Colonic mucosa (tissue), 4 donors: ENCODE results near the gene C5orf15. TPM values are rescaled to one million over a fixed set of nuclear protein-coding genes. Genes with fewer than 3 reads are reported as not detected.

Experiments used
- DNase-seq: peaks from one replicate; pipeline ENCODE4 v3.0.0-alpha.2; 2020
- H3K27ac ChIP-seq: fragments of 200-600 bp; one replicate; pipeline ENCODE4 v1.8.0; 2021
- H3K27me3 ChIP-seq: fragments of 200-600 bp; one replicate; pipeline ENCODE4 v1.8.0; 2021
- H3K36me3 ChIP-seq: fragments of 200-600 bp; one replicate; pipeline ENCODE4 v1.8.0; 2021
- H3K4me1 ChIP-seq: fragments of 200-600 bp; one replicate; pipeline ENCODE4 v1.8.0; 2021; ENCODE audit warnings: mild to moderate bottlenecking
- H3K4me3 ChIP-seq: fragments of 200-600 bp; one replicate; pipeline ENCODE4 v1.8.0; 2021
- H3K9ac ChIP-seq, 2 donors: one replicate each; pipeline ENCODE4 v1.7.0; 2013; ENCODE audit warnings: control low read depth in 2 of 2, low read depth in 2 of 2, low read length in 2 of 2
- H3K9me3 ChIP-seq: fragments of 200-600 bp; one replicate; pipeline ENCODE4 v1.8.0; 2021
- intact Hi-C: fragments of 100-400 bp; cut with DNase I; formaldehyde crosslinking; loops from one replicate; pipeline ENCODE4 v1.14.1; 2022
- total RNA-seq, 2 donors: library from RNA; stranded (reverse); fragmentation: NEBNext Ultra II Directional in 1 of 2; extraction: Animal tissue kit (Norgen Biotek cat#: 25700) in 1 of 2; gene quantifications; one replicate each; pipeline ENCODE4 v1.2.1, GENCODE V29; 2021
- TF ChIP-seq, protein P1 (sequence below): fragments of 200-600 bp; IDR thresholded peaks from one replicate; pipeline ENCODE4 v1.8.0; 2022; ENCODE audit warnings: antibody characterized with exemption, mild to moderate bottlenecking
- donor health status: healthy.
- donor health status: DM: no; HTN: no; CAD: no.
- donor health status: DM: no; HTN: no; CAD: no.

Gene C5orf15
- total RNA-seq, 2 donors from 2014 or later = 21.1 to 31.9 TPM

DNA sequence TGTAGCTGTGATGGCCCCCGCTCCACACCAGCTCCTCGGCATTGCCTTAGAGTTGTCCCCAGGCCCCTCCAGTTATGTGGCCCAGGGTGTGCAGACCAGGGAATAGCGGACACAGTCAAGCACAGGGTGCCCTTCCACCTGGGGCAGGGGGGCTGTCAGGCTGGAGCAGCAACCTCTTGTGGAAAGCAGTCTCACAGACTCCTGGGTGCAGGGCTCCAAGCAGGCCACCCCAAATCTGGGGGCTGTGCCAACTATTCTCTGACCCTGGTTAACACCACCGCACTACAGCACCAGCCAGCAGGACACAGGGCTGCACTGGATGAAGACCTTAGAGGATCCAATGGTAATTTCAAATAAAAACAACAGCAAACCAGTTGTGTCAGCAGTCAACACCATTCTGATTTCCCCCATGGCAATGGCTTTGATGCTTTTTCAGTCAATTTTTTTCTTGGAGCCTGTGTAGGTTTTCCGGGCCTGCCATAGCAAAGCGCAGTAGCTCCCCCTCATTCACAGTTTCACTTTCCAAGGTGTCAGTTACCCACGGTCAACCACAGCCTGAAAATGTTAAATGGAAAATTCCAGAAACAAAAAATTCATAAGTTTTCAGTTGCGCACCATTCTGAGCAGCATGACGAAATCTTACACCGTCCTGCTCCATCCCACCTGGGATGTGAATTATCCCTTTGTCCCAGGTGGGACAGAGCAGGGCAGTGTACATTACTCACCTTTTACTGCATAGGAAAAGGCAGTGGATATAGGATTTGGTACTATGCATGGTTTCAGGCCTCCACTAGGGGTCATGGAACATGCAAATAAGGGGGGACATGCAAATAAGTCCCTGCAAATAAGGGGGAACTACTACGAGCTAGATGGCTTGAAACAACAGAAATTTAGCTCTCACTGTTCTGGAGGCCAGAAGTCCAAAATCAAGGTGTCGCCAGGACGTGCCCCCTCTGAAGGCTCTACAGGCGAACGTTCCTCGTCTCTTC lies 49.0 kb downstream of the C5orf15 start:
- Histone ChIP-seq H3K9ac (no peak overlapping the region), H3K4me1 (no peaks in the 10 kb centered on the region), H3K36me3 (no peaks in the 10 kb centered on the region), H3K27me3 (no peaks in the 10 kb centered on the region), H3K4me3 (no peak overlapping the region), H3K27ac (no peak overlapping the region), H3K9me3 (no peaks in the 10 kb centered on the region)
- DNase-seq = no peak
- TF ChIP-seq, protein P1, sequence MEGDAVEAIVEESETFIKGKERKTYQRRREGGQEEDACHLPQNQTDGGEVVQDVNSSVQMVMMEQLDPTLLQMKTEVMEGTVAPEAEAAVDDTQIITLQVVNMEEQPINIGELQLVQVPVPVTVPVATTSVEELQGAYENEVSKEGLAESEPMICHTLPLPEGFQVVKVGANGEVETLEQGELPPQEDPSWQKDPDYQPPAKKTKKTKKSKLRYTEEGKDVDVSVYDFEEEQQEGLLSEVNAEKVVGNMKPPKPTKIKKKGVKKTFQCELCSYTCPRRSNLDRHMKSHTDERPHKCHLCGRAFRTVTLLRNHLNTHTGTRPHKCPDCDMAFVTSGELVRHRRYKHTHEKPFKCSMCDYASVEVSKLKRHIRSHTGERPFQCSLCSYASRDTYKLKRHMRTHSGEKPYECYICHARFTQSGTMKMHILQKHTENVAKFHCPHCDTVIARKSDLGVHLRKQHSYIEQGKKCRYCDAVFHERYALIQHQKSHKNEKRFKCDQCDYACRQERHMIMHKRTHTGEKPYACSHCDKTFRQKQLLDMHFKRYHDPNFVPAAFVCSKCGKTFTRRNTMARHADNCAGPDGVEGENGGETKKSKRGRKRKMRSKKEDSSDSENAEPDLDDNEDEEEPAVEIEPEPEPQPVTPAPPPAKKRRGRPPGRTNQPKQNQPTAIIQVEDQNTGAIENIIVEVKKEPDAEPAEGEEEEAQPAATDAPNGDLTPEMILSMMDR = no peak
- intact Hi-C loops = no loop called here

GRCh38 chr5:133918731-133919130 lies 49.7 kb downstream of the C5orf15 start:
- Histone ChIP-seq H3K4me1 (no peaks in the 10 kb centered on the region), H3K9me3 (no peaks in the 10 kb centered on the region), H3K4me3 (no peak overlapping the region), H3K27me3 (no peaks in the 10 kb centered on the region), H3K36me3 (no peaks in the 10 kb centered on the region), H3K27ac (no peak overlapping the region), H3K9ac (no peak overlapping the region)
- no peak for DNase-seq
- TF ChIP-seq, protein P1 = no peak
- intact Hi-C loops = no loop called here

GRCh38 chr5:133918316-133918715 lies 50.1 kb downstream of the C5orf15 start:
- DNase-seq = no peak
- TF ChIP-seq, protein P1 = no peak
- no peak overlapping the region for H3K9ac ChIP-seq
- no peaks in the 10 kb centered on the region for H3K27me3 ChIP-seq
- H3K4me1 ChIP-seq = no peaks in the 10 kb centered on the region
- no peaks in the 10 kb centered on the region for H3K9me3 ChIP-seq
- H3K27ac ChIP-seq = no peak overlapping the region
- H3K4me3 ChIP-seq = no peak overlapping the region
- no peaks in the 10 kb centered on the region for H3K36me3 ChIP-seq
- intact Hi-C loops = no loop called here

DNA sequence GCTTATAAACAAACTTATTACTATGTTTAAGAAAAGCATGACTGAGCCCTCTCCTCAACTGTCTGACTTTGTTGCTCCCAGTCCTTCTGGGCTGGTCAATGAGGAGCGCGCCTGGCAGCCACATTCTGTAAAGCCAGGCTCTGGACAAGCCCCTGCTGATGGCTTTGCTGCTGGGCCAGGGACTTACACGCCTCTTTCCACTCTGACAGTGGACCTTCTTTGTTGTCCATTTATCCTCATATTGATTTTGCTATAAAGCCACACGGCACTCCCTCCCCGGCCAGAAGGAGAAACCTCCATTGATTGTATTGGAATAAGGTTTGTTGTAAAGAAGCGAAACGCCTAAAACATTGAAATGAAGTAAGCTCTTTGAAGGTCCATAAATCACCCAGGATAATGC lies 50.6 kb downstream of the C5orf15 start:
- no peak overlapping the region for H3K4me3 ChIP-seq
- no peak overlapping the region for H3K9ac ChIP-seq
- TF ChIP-seq, protein P1 = no peak
- intact Hi-C loops = no loop called here
- H3K27me3 ChIP-seq = no peaks in the 10 kb centered on the region
- no peak overlapping the region for H3K27ac ChIP-seq
- H3K4me1 ChIP-seq = no peaks in the 10 kb centered on the region
- H3K9me3 ChIP-seq = no peaks in the 10 kb centered on the region
- H3K36me3 ChIP-seq = no peaks in the 10 kb centered on the region
- DNase-seq = no peak

DNA sequence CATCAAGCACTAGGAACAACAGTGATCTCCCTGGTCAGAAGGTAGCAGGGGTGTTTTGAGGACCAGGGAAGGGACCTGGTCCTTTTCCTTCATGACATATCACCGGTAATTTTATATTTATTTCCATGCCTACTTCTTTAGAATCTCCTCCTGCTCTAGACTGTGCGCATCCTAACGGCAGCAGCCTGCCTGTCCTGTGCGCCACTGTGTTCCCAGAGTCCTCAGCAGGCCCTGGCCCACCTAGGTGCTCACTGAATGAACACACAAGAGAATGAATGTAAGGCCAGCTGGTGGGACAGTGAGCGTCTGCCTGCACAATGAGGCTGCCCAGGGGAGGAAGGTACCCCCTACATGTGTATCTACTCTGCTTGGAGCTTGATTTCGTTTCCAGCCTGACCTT lies 51.5 kb downstream of the C5orf15 start:
- no peak overlapping the region for H3K9ac ChIP-seq
- H3K4me1 ChIP-seq = no peaks in the 10 kb centered on the region
- H3K36me3 ChIP-seq = no peaks in the 10 kb centered on the region
- TF ChIP-seq, protein P1 = no peak
- H3K27me3 ChIP-seq = no peaks in the 10 kb centered on the region
- DNase-seq = no peak
- H3K9me3 ChIP-seq = no peaks in the 10 kb centered on the region
- no peak overlapping the region for H3K4me3 ChIP-seq
- intact Hi-C loops = no loop called here
- H3K27ac ChIP-seq = no peak overlapping the region
